IPS-15b (cell line): Measurements from ENCODE around the gene TNN.

ENCODE experiments used
- H3K27me3 ChIP-seq: one replicate; pipeline ENCODE4 v1.6.1; 2013; ENCODE audit warnings: low read length; ENCODE audit not compliant: control insufficient read depth, insufficient read depth
- H3K36me3 ChIP-seq: one replicate; pipeline ENCODE4 v1.6.1; 2013; ENCODE audit warnings: low read length; ENCODE audit not compliant: control insufficient read depth, insufficient read depth
- H3K4me1 ChIP-seq: one replicate; pipeline ENCODE4 v1.6.1; 2013; ENCODE audit warnings: mild to moderate bottlenecking, low read length; ENCODE audit not compliant: control insufficient read depth, insufficient read depth
- H3K4me3 ChIP-seq: one replicate; pipeline ENCODE4 v1.5.1; 2013; ENCODE audit warnings: low read depth, low read length
- H3K9ac ChIP-seq: one replicate; pipeline ENCODE4 v1.6.1; 2013; ENCODE audit warnings: low read depth, mild to moderate bottlenecking, low read length
- H3K9me3 ChIP-seq: one replicate; pipeline ENCODE4 v1.6.1; 2013; ENCODE audit warnings: mild to moderate bottlenecking, low read length; ENCODE audit not compliant: control insufficient read depth, insufficient read depth

Gene TNN

GRCh38 chr1:175154629-175155472, 87.2 kb downstream of the TNN start:
- H3K9ac ChIP-seq: no peak overlapping the region

GRCh38 chr1:175155473-175155856, 87.8 kb downstream of the TNN start:
- no peak overlapping the region for H3K9ac ChIP-seq
- H3K4me1 ChIP-seq: no peaks in the 10 kb centered on the region
- no peaks in the 10 kb centered on the region for H3K36me3 ChIP-seq

More at GRCh38 chr1:175154629-175155472, 87.2 kb downstream of the TNN start:
- Histone ChIP-seq H3K27me3 (peaks cover 17% of the 10 kb centered on the region), H3K9me3 (no peaks in the 10 kb centered on the region), H3K36me3 (no peaks in the 10 kb centered on the region), H3K4me1 (no peaks in the 10 kb centered on the region), H3K4me3 (no peak overlapping the region)

GRCh38 chr1:175155936-175156335, 88.3 kb downstream of the TNN start:
- no peaks in the 10 kb centered on the region for H3K9me3 ChIP-seq
- no peak overlapping the region for H3K9ac ChIP-seq
- no peak overlapping the region for H3K4me3 ChIP-seq
- no peaks in the 10 kb centered on the region for H3K36me3 ChIP-seq
- peaks cover 8% of the 10 kb centered on the region for H3K27me3 ChIP-seq
- H3K4me1 ChIP-seq: no peaks in the 10 kb centered on the region

More at GRCh38 chr1:175155473-175155856, 87.8 kb downstream of the TNN start:
- no peak overlapping the region for H3K4me3 ChIP-seq
- peaks cover 12% of the 10 kb centered on the region for H3K27me3 ChIP-seq
- no peaks in the 10 kb centered on the region for H3K9me3 ChIP-seq

GRCh38 chr1:175157200-175157599, 89.6 kb downstream of the TNN start:
- no peaks in the 10 kb centered on the region for H3K36me3 ChIP-seq

GRCh38 chr1:175158170-175158591, 90.5 kb downstream of the TNN start:
- no peaks in the 10 kb centered on the region for H3K4me1 ChIP-seq
- peaks cover 3% of the 10 kb centered on the region for H3K36me3 ChIP-seq
- H3K9ac ChIP-seq: no peak overlapping the region

More at GRCh38 chr1:175157200-175157599, 89.6 kb downstream of the TNN start:
- Histone ChIP-seq H3K9ac (no peak overlapping the region), H3K4me3 (no peak overlapping the region), H3K27me3 (no peaks in the 10 kb centered on the region), H3K9me3 (no peaks in the 10 kb centered on the region), H3K4me1 (no peaks in the 10 kb centered on the region)

DNA sequence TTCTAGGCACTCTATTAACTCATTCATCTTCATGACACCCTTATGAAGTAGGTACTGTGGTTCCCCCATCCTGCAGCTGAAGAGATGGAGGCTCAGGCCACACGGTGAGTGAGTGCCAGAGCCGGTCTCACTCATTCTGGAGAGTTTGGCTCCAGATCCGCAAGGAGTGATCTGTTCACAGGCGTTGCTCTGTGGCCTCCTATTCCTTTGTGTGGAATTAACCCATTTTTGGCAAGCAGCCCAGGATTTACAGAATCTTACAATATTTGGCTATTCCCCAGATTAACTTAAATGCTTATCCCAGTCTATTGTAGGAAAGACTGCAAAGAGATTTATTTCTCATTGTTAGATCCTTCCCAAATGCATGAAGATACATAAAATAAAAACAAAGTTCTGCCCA, 95.3 kb downstream of the TNN start:
- Histone ChIP-seq H3K9ac (no peak overlapping the region), H3K4me1 (no peaks in the 10 kb centered on the region), H3K9me3 (no peaks in the 10 kb centered on the region), H3K36me3 (peaks cover 3% of the 10 kb centered on the region), H3K4me3 (no peak overlapping the region), H3K27me3 (no peaks in the 10 kb centered on the region)

More at GRCh38 chr1:175158170-175158591, 90.5 kb downstream of the TNN start:
- Histone ChIP-seq H3K9me3 (no peaks in the 10 kb centered on the region), H3K27me3 (no peaks in the 10 kb centered on the region), H3K4me3 (no peak overlapping the region)

GRCh38 chr1:175163702-175164101, 96.1 kb downstream of the TNN start:
- Histone ChIP-seq H3K9ac (no peak overlapping the region), H3K4me3 (no peak overlapping the region), H3K27me3 (no peaks in the 10 kb centered on the region), H3K36me3 (peaks cover 3% of the 10 kb centered on the region), H3K9me3 (no peaks in the 10 kb centered on the region), H3K4me1 (no peaks in the 10 kb centered on the region)

GRCh38 chr1:175164751-175165150, 97.1 kb downstream of the TNN start:
- no peaks in the 10 kb centered on the region for H3K4me1 ChIP-seq
- H3K36me3 ChIP-seq: peaks cover 3% of the 10 kb centered on the region
- H3K4me3 ChIP-seq: no peak overlapping the region
- no peaks in the 10 kb centered on the region for H3K9me3 ChIP-seq
- H3K9ac ChIP-seq: no peak overlapping the region
- H3K27me3 ChIP-seq: no peaks in the 10 kb centered on the region

DNA sequence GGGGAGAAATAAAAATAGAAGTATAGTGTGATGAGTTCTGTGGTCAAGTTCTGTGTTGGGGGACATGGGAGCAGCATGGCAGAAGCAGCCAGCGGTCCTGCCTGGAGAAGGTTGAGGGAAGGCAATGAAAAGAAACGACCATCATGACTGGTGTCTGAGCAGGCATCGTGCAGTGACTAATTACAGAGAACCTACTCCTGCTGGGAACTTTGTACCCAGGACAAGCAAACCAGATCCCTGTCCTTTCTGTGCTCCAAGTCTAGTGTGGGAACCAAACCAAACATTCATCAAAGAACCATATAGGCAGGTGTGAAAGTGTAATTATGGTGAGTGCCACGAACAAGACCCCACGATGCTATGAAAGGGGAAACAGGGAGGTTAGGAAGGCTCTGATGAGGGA, 99.1 kb downstream of the TNN start:
- Histone ChIP-seq H3K9ac (no peak overlapping the region), H3K36me3 (peaks cover 3% of the 10 kb centered on the region), H3K4me1 (no peaks in the 10 kb centered on the region), H3K4me3 (no peak overlapping the region), H3K9me3 (no peaks in the 10 kb centered on the region), H3K27me3 (no peaks in the 10 kb centered on the region)

DNA sequence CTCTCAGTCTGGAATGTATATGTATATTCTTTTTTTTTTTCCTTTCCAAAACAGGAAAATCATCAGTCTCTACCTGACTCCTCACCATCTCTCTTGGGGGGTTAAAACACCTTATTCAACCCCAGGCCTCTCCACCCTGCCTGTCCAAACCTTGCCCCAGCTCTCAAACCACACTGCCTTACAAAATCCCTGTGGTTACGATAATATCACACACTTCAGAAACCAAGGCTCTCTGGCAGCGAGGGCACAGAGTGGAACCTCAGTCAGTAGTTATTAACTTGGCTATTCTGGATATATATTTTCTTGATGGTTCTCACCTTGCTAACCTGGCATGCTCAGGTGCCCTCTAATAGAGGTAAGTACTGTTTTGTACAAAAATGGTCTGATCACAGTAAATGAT, 100.2 kb downstream of the TNN start:
- Histone ChIP-seq H3K4me1 (no peaks in the 10 kb centered on the region), H3K27me3 (no peaks in the 10 kb centered on the region), H3K9ac (no peak overlapping the region), H3K36me3 (no peaks in the 10 kb centered on the region), H3K9me3 (no peaks in the 10 kb centered on the region), H3K4me3 (no peak overlapping the region)

- H3K4me1 ChIP-seq: no peaks in the 10 kb centered on the region
- no peaks in the 10 kb centered on the region for H3K9me3 ChIP-seq
- no peaks in the 10 kb centered on the region for H3K27me3 ChIP-seq
- H3K36me3 ChIP-seq: no peaks in the 10 kb centered on the region
- no peak overlapping the region for H3K9ac ChIP-seq
- H3K4me3 ChIP-seq: no peak overlapping the region
Observed at GRCh38 chr1:175168782-175169181, 101.1 kb downstream of the TNN start.

DNA sequence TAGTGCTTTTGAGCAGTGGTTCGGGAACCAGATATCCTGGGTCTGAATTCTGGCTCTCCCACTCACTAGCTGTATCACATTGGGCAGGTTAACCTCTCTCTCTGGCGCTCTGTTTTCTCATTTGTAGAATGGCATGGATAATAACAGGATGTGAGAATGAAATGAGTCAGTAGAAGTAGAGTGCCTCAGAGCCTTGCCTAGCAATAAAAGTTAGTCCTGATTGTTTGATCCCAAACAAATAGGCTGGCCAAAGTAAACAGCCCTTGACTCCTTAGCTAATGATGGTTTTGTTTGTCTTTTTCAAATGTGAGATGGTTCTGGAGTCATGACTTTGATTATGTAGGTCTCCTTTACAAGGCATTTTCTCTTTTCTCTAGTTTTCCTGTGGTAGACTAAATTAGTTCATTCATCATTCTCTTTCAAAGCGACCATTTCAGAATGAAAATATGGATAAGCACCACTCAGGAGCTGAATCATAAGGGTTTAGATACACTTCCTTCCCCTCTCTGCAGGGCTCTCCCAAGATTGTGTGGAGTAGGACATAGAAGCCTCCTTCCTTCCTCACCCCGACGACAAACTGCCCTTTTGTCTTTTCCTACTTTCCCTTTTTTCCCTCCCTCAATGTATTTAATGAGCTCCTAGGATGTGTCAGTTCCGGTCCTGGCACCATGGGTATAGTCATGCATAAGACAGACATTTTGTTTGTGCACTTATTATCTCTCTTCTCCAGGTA, 101.8 kb downstream of the TNN start:
- Histone ChIP-seq H3K4me1 (no peaks in the 10 kb centered on the region), H3K36me3 (no peaks in the 10 kb centered on the region), H3K27me3 (no peaks in the 10 kb centered on the region), H3K9me3 (no peaks in the 10 kb centered on the region), H3K9ac (no peak overlapping the region), H3K4me3 (no peak overlapping the region)
